Thyroid gland (tissue), 4 donors: ENCODE measurements around the gene TPSB2.

Experiments used
- CTCF ChIP-seq, 6 experiments: fragments of 200-600 bp in 3 of 6; fragments of 450-650 bp in 3 of 6; sonication (generic) in 3 of 6; IDR thresholded peaks; one replicate each; pipeline ENCODE4 v1.5.1; 2016 to 2019; ENCODE audit warnings: antibody characterized with exemption in 6 of 6, mild to moderate bottlenecking in 2 of 6, inconsistent platforms in 1 of 6, moderate library complexity in 1 of 6
- POLR2A ChIP-seq, 2 donors: fragments of 450-650 bp; IDR thresholded peaks; one replicate each; pipeline ENCODE4 v1.6.1; 2017; ENCODE audit warnings: antibody characterized with exemption in 2 of 2, mild to moderate bottlenecking in 2 of 2, moderate library complexity in 1 of 2

- TF ChIP-seq CTCF (IDR thresholded peaks at IDR 0.05): no peak
- TF ChIP-seq POLR2A (IDR thresholded peaks at IDR 0.05): no peak
These were observed 4.9 kb downstream of the TPSB2 start, which contains the start of gene TPSG1 for GRCh38 chr16:1225051-1225451.
